Measurements from ENCODE around the gene UNG.

DNA sequence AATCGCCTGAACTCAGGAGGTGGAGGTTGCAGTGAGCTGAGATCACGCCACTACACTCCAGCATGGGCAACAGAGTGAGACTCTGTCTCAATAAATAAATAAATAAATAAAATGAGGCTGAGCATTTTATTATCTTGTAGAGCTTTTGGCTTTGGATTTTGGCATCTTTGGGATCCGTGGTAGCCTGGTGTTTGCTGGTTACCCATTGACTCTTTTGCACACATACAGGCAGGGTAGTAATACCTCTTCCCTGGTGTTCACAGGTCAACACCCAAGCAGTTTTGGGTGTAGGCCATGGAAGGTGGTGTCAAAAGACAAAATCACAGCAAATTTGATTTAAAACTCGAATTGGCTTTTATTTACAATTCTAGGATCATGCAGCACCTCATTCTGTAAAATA is 46.8 kb downstream of the UNG start:
- TF ChIP-seq, protein P1, sequence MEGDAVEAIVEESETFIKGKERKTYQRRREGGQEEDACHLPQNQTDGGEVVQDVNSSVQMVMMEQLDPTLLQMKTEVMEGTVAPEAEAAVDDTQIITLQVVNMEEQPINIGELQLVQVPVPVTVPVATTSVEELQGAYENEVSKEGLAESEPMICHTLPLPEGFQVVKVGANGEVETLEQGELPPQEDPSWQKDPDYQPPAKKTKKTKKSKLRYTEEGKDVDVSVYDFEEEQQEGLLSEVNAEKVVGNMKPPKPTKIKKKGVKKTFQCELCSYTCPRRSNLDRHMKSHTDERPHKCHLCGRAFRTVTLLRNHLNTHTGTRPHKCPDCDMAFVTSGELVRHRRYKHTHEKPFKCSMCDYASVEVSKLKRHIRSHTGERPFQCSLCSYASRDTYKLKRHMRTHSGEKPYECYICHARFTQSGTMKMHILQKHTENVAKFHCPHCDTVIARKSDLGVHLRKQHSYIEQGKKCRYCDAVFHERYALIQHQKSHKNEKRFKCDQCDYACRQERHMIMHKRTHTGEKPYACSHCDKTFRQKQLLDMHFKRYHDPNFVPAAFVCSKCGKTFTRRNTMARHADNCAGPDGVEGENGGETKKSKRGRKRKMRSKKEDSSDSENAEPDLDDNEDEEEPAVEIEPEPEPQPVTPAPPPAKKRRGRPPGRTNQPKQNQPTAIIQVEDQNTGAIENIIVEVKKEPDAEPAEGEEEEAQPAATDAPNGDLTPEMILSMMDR (IDR thresholded peaks at IDR 0.05), result no peak
- no peak for TF ChIP-seq POLR2A (IDR thresholded peaks at IDR 0.05)
- no peak for TF ChIP-seq POLR2AphosphoS5 (IDR thresholded peaks at IDR 0.05; ENCODE audit: insufficient read depth in 1 of 2, low read depth in 1 of 2)
